DMS 273 (cell line): Measurements from ENCODE around the gene MTHFD1L.

Experiments used
- DNase-seq: peaks from one replicate; lab custom pipeline; 2025; ENCODE audit not compliant: unreplicated experiment; lab: John Stamatoyannopoulos, UW

The MTHFD1L gene

GRCh38 chr6:151147118-151147832, 281.8 kb downstream of the MTHFD1L start:
- DNase-seq, result no peak

GRCh38 chr6:151148111-151148510, 282.6 kb downstream of the MTHFD1L start:
- DNase-seq, result no peak

DNA sequence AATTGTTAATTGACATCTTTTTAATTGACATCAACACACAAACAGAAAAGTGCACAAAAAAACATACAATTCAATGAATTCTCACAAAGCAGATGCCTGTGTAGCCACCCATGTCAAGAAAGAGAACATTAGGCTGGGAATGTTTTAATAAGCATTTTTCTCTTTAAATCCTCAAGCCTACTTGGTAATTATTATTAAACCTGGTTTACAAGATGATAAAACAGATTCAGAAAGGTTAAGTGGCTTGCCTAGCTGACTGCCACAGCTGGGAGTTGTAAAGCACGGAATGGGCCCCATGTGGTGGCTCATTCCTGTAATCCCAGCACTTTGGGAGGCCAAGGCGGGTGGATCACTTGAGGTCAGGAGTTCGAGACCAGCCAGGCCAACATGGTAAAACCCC, 284.3 kb downstream of the MTHFD1L start:
- no peak for DNase-seq
